ENCODE data around the gene SIVA1.
A peak's percentile ranks its signal among the peaks of the same experiment; 100 is the strongest.

SIVA1 gene

DNA sequence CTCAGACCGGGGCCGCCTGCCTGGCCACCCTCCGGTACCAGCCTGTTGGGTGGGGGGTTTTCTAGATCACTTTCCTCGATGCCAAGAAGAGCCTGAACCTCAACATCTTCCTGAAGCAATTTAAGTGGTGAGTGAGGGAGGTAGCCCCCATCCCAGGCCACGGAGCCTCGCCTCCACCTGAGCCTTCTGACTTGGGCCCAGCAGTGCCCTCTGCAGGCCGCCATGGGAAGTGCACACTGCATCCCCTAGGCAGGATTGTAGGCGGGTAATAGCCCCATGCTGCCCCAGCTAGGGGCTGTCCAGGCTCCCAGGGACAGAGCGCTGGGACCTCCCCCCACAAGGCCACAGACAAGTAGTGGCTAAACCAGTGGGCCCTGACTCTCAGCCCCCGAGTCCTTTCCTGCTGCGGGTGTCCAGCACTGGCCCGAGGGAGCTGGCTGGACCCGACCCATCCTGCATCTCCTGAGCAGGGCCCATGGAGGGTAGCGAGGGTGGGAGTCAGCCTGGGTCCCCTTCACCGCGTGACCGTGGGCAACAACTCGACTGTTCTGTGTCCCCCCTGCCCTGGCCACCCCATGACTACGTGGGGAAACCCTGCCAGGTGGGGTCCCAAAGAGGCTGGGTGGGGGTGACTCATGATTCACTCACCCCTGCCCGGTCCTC lies 44.2 kb upstream of the SIVA1 start:
- H3K27ac ChIP-seq (ENCODE audit: low read depth, low read length): no peak overlapping the region
- H4K20me1 ChIP-seq (ENCODE audit: low read depth, low read length): no peaks in the 10 kb centered on the region
- no peaks in the 10 kb centered on the region for H3K9me3 ChIP-seq (ENCODE audit: insufficient read depth, low read length)
- H3K27me3 ChIP-seq (ENCODE audit: low read length): no peaks in the 10 kb centered on the region
- H3K9me2 ChIP-seq (replicated peaks; ENCODE audit: insufficient read depth, low read length): no peaks in the 10 kb centered on the region
- no peaks in the 10 kb centered on the region for H3K36me3 ChIP-seq (ENCODE audit: low read length)
- no peak for TF ChIP-seq EZH2phosphoT487 (conservative IDR thresholded peaks at IDR 0.05; ENCODE audit: low read length)
- TF ChIP-seq, protein P1, sequence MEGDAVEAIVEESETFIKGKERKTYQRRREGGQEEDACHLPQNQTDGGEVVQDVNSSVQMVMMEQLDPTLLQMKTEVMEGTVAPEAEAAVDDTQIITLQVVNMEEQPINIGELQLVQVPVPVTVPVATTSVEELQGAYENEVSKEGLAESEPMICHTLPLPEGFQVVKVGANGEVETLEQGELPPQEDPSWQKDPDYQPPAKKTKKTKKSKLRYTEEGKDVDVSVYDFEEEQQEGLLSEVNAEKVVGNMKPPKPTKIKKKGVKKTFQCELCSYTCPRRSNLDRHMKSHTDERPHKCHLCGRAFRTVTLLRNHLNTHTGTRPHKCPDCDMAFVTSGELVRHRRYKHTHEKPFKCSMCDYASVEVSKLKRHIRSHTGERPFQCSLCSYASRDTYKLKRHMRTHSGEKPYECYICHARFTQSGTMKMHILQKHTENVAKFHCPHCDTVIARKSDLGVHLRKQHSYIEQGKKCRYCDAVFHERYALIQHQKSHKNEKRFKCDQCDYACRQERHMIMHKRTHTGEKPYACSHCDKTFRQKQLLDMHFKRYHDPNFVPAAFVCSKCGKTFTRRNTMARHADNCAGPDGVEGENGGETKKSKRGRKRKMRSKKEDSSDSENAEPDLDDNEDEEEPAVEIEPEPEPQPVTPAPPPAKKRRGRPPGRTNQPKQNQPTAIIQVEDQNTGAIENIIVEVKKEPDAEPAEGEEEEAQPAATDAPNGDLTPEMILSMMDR (IDR thresholded peaks at IDR 0.05; ENCODE audit: insufficient read depth, low read length, poor library complexity, severe bottlenecking): peak; percentile 92
- no peaks in the 10 kb centered on the region for H3F3A ChIP-seq (ENCODE audit: insufficient read depth)
- H3K4me3 ChIP-seq (ENCODE audit: insufficient read depth, low read length, poor library complexity, severe bottlenecking): no peak overlapping the region
- no peak overlapping the region for H2AFZ ChIP-seq (ENCODE audit: low read depth, low read length, severe bottlenecking)
- no peaks in the 10 kb centered on the region for H3K79me2 ChIP-seq (ENCODE audit: insufficient read depth, low read length)
- H3K4me2 ChIP-seq (ENCODE audit: low read depth, low read length, poor library complexity, severe bottlenecking): no peak overlapping the region
- H3K9ac ChIP-seq (ENCODE audit: low read length): no peak overlapping the region

DNA sequence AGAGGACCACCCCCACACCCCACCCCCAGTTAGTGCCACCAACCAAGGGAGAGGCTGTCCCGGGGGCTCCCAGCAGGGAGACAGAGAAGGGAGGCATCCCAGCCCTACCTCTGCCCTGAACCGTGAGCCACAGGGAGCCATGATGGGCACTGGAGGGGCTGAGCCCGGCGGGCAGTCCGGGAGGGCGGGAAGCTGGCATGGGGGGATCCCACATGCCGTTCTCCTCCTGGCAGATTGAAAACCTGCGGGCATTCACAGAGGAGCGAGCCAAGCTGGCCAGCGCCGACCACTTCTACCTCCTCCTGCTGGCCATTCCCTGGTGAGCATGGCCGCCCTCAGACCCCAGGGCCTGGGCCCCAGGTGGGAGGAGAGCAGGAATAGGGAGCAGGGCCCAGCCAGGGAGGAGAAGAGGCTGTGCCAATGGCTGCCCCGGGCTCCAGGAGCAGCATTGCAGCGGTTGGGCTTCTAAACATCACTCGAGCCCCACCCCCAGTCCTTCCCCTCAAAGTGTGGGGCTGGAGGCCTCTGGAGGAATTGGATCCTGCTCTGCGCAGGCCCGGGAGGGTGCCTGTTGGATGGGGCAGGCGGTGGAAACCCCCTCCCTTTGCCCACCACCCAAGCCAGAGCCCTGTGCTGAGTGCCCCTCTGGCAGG lies 43.4 kb upstream of the SIVA1 start:
- no peaks in the 10 kb centered on the region for H3K9me2 ChIP-seq (replicated peaks; ENCODE audit: insufficient read depth, low read length)
- H2AFZ ChIP-seq (ENCODE audit: low read depth, low read length, severe bottlenecking): no peak overlapping the region
- no peaks in the 10 kb centered on the region for H3K36me3 ChIP-seq (ENCODE audit: low read length)
- no peaks in the 10 kb centered on the region for H3K79me2 ChIP-seq (ENCODE audit: insufficient read depth, low read length)
- H3K9me3 ChIP-seq (ENCODE audit: insufficient read depth, low read length): no peaks in the 10 kb centered on the region
- H3K4me3 ChIP-seq (ENCODE audit: insufficient read depth, low read length, poor library complexity, severe bottlenecking): no peak overlapping the region
- no peak overlapping the region for H3K9ac ChIP-seq (ENCODE audit: low read length)
- TF ChIP-seq EZH2phosphoT487 (conservative IDR thresholded peaks at IDR 0.05; ENCODE audit: low read length): no peak
- no peaks in the 10 kb centered on the region for H3F3A ChIP-seq (ENCODE audit: insufficient read depth)
- H4K20me1 ChIP-seq (ENCODE audit: low read depth, low read length): no peaks in the 10 kb centered on the region
- no peak overlapping the region for H3K4me2 ChIP-seq (ENCODE audit: low read depth, low read length, poor library complexity, severe bottlenecking)
- no peaks in the 10 kb centered on the region for H3K27me3 ChIP-seq (ENCODE audit: low read length)
- no peak overlapping the region for H3K27ac ChIP-seq (ENCODE audit: low read depth, low read length)

DNA sequence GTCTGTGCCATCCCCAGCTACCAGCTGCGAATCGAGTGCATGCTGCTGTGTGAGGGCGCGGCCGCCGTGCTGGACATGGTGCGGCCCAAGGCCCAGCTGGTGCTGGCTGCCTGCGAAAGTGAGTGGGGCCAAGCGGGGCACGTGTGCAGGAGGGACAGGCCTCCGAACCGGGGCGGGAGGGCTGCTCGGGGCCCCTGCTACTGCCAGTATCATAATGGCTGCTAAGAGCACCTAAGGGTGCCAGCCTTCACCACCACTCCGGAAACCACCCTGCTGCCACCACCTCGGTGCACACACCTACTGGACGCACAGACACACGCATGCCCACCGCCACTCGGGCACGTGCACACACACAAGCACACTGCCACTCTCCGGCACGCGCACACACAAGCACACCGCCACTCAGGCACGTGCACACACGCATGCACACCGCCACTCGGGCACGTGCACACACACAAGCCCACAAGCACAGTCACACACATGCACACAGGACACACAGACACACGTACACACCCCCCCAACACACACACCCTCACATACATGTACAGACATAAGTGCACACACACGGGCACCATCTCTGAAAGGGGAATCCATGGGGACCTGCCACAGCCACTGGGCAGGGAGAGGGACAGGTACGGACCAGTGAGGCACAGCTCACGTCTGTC lies 42.7 kb upstream of the SIVA1 start:
- H3K79me2 ChIP-seq (ENCODE audit: insufficient read depth, low read length): no peaks in the 10 kb centered on the region
- no peaks in the 10 kb centered on the region for H3K9me2 ChIP-seq (replicated peaks; ENCODE audit: insufficient read depth, low read length)
- H3K4me3 ChIP-seq (ENCODE audit: insufficient read depth, low read length, poor library complexity, severe bottlenecking): no peak overlapping the region
- no peak overlapping the region for H3K27ac ChIP-seq (ENCODE audit: low read depth, low read length)
- no peak overlapping the region for H3K9ac ChIP-seq (ENCODE audit: low read length)
- no peaks in the 10 kb centered on the region for H3F3A ChIP-seq (ENCODE audit: insufficient read depth)
- no peak overlapping the region for H3K4me2 ChIP-seq (ENCODE audit: low read depth, low read length, poor library complexity, severe bottlenecking)
- H2AFZ ChIP-seq (ENCODE audit: low read depth, low read length, severe bottlenecking): no peak overlapping the region
- no peaks in the 10 kb centered on the region for H3K36me3 ChIP-seq (ENCODE audit: low read length)
- TF ChIP-seq, protein P1 (IDR thresholded peaks at IDR 0.05; ENCODE audit: insufficient read depth, low read length, poor library complexity, severe bottlenecking): no peak
- TF ChIP-seq EZH2phosphoT487 (conservative IDR thresholded peaks at IDR 0.05; ENCODE audit: low read length): no peak
- no peaks in the 10 kb centered on the region for H3K9me3 ChIP-seq (ENCODE audit: insufficient read depth, low read length)
- no peaks in the 10 kb centered on the region for H4K20me1 ChIP-seq (ENCODE audit: low read depth, low read length)
- no peaks in the 10 kb centered on the region for H3K27me3 ChIP-seq (ENCODE audit: low read length)

Data from SU-DHL-6 (cell line).